ENCODE results near the gene ALPI.

DNA sequence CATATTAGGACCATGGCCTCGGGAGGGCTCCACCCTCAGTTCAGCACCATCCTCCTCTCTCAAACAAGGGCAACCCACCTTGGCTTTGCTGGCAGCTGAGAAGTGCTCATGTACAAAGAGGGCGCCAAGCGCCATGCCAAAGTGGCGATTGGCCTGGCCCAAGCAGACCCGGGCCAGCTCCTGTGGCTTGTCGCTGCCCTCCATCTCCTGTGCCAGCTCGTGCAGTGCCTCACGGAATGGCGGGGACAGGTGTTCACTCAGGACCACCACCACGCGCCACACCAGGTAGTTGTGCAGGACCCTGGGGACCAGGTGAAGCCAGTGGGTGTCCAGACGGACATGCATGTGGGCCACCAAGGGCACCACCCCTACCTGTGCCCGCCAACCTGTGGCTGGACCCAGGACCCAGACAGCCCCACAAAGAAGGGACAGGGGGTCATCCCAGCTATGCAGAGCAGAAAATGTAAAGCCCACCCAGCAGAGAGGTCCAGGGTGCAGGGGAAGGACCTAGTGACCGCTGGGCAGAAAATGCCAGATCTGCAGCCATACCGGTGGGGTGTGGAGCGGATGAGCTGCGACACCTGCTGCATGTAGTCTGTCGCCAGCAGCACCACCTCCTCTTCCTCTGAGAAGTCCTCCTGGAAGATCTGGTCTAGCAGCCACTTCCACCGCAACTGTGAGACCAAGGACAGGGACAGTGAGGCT is 28.1 kb downstream of the ALPI start:
- TF ChIP-seq CTCF (conservative IDR thresholded peaks at IDR 0.05) = no peak
- TF ChIP-seq EZH2 (IDR thresholded peaks at IDR 0.05; ENCODE audit: low read depth) = no peak

All from PC-9 (cell line).